Stomach (tissue), 4 donors: ENCODE results near the gene CA14.

Experiments used
- EP300 ChIP-seq: sonication (generic); formaldehyde crosslinking; IDR thresholded peaks from one replicate; pipeline ENCODE4 v1.6.1; 2017; ENCODE audit warnings: antibody characterized with exemption
- TF ChIP-seq, protein P1 (sequence below), 7 experiments: fragments of 450-650 bp in 4 of 7; fragments of 200-600 bp in 3 of 7; sonication (generic) in 3 of 7; IDR thresholded peaks; one replicate each; pipeline ENCODE4 v1.5.1; 2016 to 2019; ENCODE audit warnings: antibody characterized with exemption in 7 of 7, control low read depth in 2 of 7, mild to moderate bottlenecking in 1 of 7

DNA sequence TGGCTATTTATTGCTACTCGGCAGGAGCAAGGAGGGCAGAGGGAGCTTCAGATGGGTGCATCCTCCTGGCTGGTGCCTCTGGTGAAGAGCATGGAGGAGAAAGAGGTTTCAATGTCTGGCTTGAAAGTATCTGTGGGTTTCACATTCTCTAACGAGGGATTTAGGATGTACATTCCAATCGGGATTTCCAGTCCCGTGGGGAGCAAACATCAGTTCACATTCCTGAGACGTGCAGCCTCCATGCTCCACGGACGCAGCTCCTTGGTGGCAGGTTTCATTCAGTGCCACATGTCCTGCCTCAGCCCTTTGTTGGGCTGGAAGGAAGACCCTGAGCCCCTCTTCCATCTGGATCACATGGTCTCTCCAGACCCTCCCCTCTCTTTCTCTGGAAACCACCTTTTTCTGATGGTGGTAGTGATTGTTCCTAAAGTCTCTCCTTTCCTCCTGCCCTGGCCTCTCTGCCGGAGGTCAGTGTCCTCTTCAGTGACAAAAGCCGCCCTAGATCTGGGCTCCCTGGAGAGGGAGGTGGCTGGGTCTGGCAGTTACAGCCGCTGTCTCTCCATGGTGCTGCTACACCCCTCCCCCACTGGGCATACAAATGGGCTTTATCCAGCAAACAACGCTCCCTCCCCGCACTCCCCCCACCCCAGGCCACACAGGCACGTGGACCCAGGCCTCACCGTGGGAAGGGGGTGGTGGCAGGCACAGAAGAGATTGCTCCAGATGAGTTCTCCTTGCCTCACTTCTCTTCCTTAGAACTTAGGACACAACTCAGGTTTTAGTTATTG is 826 bp upstream of the CA14 start:
- TF ChIP-seq, protein P1, sequence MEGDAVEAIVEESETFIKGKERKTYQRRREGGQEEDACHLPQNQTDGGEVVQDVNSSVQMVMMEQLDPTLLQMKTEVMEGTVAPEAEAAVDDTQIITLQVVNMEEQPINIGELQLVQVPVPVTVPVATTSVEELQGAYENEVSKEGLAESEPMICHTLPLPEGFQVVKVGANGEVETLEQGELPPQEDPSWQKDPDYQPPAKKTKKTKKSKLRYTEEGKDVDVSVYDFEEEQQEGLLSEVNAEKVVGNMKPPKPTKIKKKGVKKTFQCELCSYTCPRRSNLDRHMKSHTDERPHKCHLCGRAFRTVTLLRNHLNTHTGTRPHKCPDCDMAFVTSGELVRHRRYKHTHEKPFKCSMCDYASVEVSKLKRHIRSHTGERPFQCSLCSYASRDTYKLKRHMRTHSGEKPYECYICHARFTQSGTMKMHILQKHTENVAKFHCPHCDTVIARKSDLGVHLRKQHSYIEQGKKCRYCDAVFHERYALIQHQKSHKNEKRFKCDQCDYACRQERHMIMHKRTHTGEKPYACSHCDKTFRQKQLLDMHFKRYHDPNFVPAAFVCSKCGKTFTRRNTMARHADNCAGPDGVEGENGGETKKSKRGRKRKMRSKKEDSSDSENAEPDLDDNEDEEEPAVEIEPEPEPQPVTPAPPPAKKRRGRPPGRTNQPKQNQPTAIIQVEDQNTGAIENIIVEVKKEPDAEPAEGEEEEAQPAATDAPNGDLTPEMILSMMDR (IDR thresholded peaks at IDR 0.05) = no peak
- TF ChIP-seq EP300 = no peak
